ENCODE results near the gene PLXNB2. TPM values are rescaled to one million over a fixed set of nuclear protein-coding genes. Genes with fewer than 3 reads are reported as not detected.

PLXNB2 gene
- total RNA-seq, 1 experiment from 2014 or later = 236 TPM

DNA sequence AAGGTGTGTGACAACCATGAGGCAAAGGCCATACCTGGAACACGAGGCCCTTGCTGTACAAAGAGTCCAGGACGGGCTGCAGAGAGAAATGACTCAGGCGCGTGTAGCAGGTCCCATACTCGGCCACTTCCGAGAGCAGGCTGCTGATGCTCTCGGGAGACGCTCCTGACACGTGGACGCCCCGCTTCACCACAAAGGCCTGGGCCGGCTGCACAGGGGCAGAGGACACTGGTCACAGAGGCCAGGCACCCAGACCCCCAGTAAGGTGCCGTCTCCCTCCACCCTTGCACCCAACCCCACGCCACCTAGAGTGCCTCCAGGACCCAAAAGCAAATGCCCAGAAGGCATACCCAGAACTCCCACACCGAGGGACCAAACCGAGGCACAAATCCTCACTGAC, 78.1 kb downstream of the PLXNB2 start:
- RAD21 ChIA-PET (ENCODE audit: low non-redundant PET in 1 of 2, low total read pairs in 2 of 2, uncharacterized antibody in 2 of 2, unreplicated experiment in 2 of 2) = no interaction called here
- POLR2A ChIA-PET = no interaction called here
- TF ChIP-seq TCF7L2 (IDR thresholded peaks at IDR 0.05; ENCODE audit: borderline replicate concordance, extremely low read depth, insufficient read depth, insufficient read length) = no peak
- no peak for TF ChIP-seq SP1 (IDR thresholded peaks at IDR 0.05; ENCODE audit: low read depth)
- no peak for TF ChIP-seq POLR2A (IDR thresholded peaks at IDR 0.05; ENCODE audit: borderline replicate concordance, extremely low read depth, insufficient read depth, insufficient read length)
- TF ChIP-seq, protein P1, sequence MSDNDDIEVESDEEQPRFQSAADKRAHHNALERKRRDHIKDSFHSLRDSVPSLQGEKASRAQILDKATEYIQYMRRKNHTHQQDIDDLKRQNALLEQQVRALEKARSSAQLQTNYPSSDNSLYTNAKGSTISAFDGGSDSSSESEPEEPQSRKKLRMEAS (IDR thresholded peaks at IDR 0.05) = no peak
- no peak for TF ChIP-seq EZH2 (IDR thresholded peaks at IDR 0.05)
- no peak for TF ChIP-seq SRF (IDR thresholded peaks at IDR 0.05; ENCODE audit: low read depth)
- TF ChIP-seq, protein P2, sequence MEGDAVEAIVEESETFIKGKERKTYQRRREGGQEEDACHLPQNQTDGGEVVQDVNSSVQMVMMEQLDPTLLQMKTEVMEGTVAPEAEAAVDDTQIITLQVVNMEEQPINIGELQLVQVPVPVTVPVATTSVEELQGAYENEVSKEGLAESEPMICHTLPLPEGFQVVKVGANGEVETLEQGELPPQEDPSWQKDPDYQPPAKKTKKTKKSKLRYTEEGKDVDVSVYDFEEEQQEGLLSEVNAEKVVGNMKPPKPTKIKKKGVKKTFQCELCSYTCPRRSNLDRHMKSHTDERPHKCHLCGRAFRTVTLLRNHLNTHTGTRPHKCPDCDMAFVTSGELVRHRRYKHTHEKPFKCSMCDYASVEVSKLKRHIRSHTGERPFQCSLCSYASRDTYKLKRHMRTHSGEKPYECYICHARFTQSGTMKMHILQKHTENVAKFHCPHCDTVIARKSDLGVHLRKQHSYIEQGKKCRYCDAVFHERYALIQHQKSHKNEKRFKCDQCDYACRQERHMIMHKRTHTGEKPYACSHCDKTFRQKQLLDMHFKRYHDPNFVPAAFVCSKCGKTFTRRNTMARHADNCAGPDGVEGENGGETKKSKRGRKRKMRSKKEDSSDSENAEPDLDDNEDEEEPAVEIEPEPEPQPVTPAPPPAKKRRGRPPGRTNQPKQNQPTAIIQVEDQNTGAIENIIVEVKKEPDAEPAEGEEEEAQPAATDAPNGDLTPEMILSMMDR (IDR thresholded peaks at IDR 0.05 in 2 of 3, conservative IDR thresholded peaks at IDR 0.05 in 1 of 3; ENCODE audit: borderline replicate concordance in 1 of 3, insufficient read depth in 1 of 3, low read depth in 2 of 3, low read length in 2 of 3) = no peak
- no peak for TF ChIP-seq ELF1 (IDR thresholded peaks at IDR 0.05; ENCODE audit: borderline replicate concordance, low read depth)
- TF ChIP-seq JUND (IDR thresholded peaks at IDR 0.05) = no peak
- TF ChIP-seq ZNF274 (IDR thresholded peaks at IDR 0.05; ENCODE audit: low read depth, low read length) = no peak
- no peak for TF ChIP-seq SIN3A (IDR thresholded peaks at IDR 0.05; ENCODE audit: low read depth)
- no peak for TF ChIP-seq POLR2AphosphoS5 (IDR thresholded peaks at IDR 0.05; ENCODE audit: low read depth, low read length)
- TF ChIP-seq, protein P3, sequence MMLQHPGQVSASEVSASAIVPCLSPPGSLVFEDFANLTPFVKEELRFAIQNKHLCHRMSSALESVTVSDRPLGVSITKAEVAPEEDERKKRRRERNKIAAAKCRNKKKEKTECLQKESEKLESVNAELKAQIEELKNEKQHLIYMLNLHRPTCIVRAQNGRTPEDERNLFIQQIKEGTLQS (IDR thresholded peaks at IDR 0.05) = no peak
- no peak for TF ChIP-seq CBX3 (IDR thresholded peaks at IDR 0.05; ENCODE audit: low read depth)
- TF ChIP-seq ZFX (IDR thresholded peaks at IDR 0.05) = no peak
- no peak overlapping the region for H2AFZ ChIP-seq (ENCODE audit: low read depth, low read length, poor library complexity, severe bottlenecking)
- no peaks in the 10 kb centered on the region for H3K9me2 ChIP-seq (ENCODE audit: insufficient read depth)
- no peak overlapping the region for H3K4me3 ChIP-seq (replicated peaks in 1 of 2; ENCODE audit: low read depth in 1 of 2, low read length in 2 of 2)
- ATAC-seq = no peak
- H3K4me1 ChIP-seq (ENCODE audit: control insufficient read depth in 1 of 2, insufficient read depth in 2 of 2, low read length in 2 of 2) = no peaks in the 10 kb centered on the region
- BruUV-seq (replicated peaks) = no TSS peak
- no peak overlapping the region for H3K4me2 ChIP-seq (ENCODE audit: low read length)
- H3K27me3 ChIP-seq (ENCODE audit: insufficient read depth, low read length) = no peaks in the 10 kb centered on the region
- no peak overlapping the region for H3K27ac ChIP-seq (ENCODE audit: low read depth, low read length)
- H3K9me3 ChIP-seq (ENCODE audit: control insufficient read depth in 1 of 2, insufficient read depth in 1 of 2, low read depth in 1 of 2, low read length in 2 of 2) = no peaks in the 10 kb centered on the region; a peak in 1 of 4 replicates
- intact Hi-C loops (cut with micrococcal nuclease) = no loop called here
- H3K79me2 ChIP-seq (ENCODE audit: insufficient read depth, low read length) = peaks cover 25% of the 10 kb centered on the region
- H3K36me3 ChIP-seq (ENCODE audit: control insufficient read depth in 1 of 2, insufficient read depth in 2 of 2, low read length in 2 of 2) = peaks cover 2 to 7% of the 10 kb centered on the region in 2 experiments; a peak in 2 of 4 replicates
- H3K9ac ChIP-seq (ENCODE audit: low read length) = no peak overlapping the region
- CTCF ChIA-PET = no interaction called here
- no peaks in the 10 kb centered on the region for H4K20me1 ChIP-seq (ENCODE audit: insufficient read depth)
- no peak for DNase-seq (ENCODE audit: low read depth, low spot score)
